Hepatocyte (in vitro differentiated cells): ENCODE measurements around the gene CALY. TPM values are rescaled to one million over a fixed set of nuclear protein-coding genes. Genes with fewer than 3 reads are reported as not detected.

Experiments
- DNase-seq: peaks from one replicate; pipeline ENCODE4 v3.0.0-alpha.2; 2016; ENCODE audit warnings: low spot score
- H2AFZ ChIP-seq: fragments of 200-600 bp; sonication (generic); 2 replicates; pipeline ENCODE4 v1.6.0; 2016; ENCODE audit warnings: antibody characterized with exemption, mild to moderate bottlenecking
- H3K27ac ChIP-seq: fragments of 200-600 bp; sonication (generic); 2 replicates; pipeline ENCODE4 v1.5.1; 2016; ENCODE audit warnings: mild to moderate bottlenecking
- H3K27me3 ChIP-seq: fragments of 200-600 bp; sonication (generic); 2 replicates; pipeline ENCODE4 v1.6.1; 2016
- H3K36me3 ChIP-seq: fragments of 200-600 bp; sonication (generic); replicated peaks from 2 replicates; pipeline ENCODE4 v1.5.1; 2016; ENCODE audit warnings: low read depth; ENCODE audit not compliant: insufficient read depth
- H3K4me1 ChIP-seq: fragments of 200-600 bp; sonication (generic); 2 replicates; pipeline ENCODE4 v1.5.1; 2016; ENCODE audit warnings: mild to moderate bottlenecking, moderate library complexity; ENCODE audit not compliant: insufficient read depth
- H3K4me2 ChIP-seq: fragments of 200-600 bp; sonication (generic); 2 replicates; pipeline ENCODE4 v1.6.0; 2016
- H3K4me3 ChIP-seq: fragments of 200-600 bp; sonication (generic); 2 replicates; pipeline ENCODE4 v1.5.1; 2016; ENCODE audit warnings: mild to moderate bottlenecking
- H3K79me2 ChIP-seq: fragments of 200-600 bp; sonication (generic); 2 replicates; pipeline ENCODE4 v1.6.0; 2017; ENCODE audit warnings: mild to moderate bottlenecking
- H3K9me2 ChIP-seq: fragments of 200-600 bp; sonication (generic); replicated peaks from 2 replicates; pipeline ENCODE4 v1.6.0; 2017; ENCODE audit warnings: mild to moderate bottlenecking; ENCODE audit not compliant: insufficient read depth
- H3K9me3 ChIP-seq: fragments of 200-600 bp; sonication (generic); 2 replicates; pipeline ENCODE4 v1.5.1; 2016; ENCODE audit warnings: low read depth, mild to moderate bottlenecking
- H4K20me1 ChIP-seq: fragments of 200-600 bp; sonication (generic); 2 replicates; pipeline ENCODE4 v1.6.0; 2016; ENCODE audit warnings: mild to moderate bottlenecking; ENCODE audit not compliant: insufficient read depth, poor library complexity, severe bottlenecking
- EZH2 ChIP-seq: fragments of 200-600 bp; sonication (generic); IDR thresholded peaks from 2 replicates; pipeline ENCODE4 v1.6.1; 2016; ENCODE audit warnings: antibody characterized with exemption, mild to moderate bottlenecking, borderline replicate concordance
- EZH2phosphoT487 ChIP-seq: fragments of 200-600 bp; sonication (generic); IDR thresholded peaks from one replicate; pipeline ENCODE4 v1.6.1; 2018; ENCODE audit warnings: antibody characterized with exemption, mild to moderate bottlenecking, low read depth, moderate library complexity; ENCODE audit not compliant: unreplicated experiment, severe bottlenecking
- WGBS: methylation state at CpG from one replicate; pipeline ENCODE4 v1.1.6; 2016; ENCODE audit warnings: low lambda C conversion rate; ENCODE audit errors: missing lambda C conversion rate; 5-methylcytosine and 5-hydroxymethylcytosine counted together
- polyA plus RNA-seq: library from polyadenylated mRNA; unstranded; fragments of >200 nt; fragmentation: Nextera tagmentation; extraction: Ambion mirVana; gene quantifications from 2 replicates; pipeline ENCODE4 v1.2.1, GENCODE V29; 2016
- total RNA-seq: library from RNA; depleted of rRNA; stranded (reverse); fragments of >200 nt; gene quantifications from 2 replicates; pipeline ENCODE4 v1.2.3, GENCODE V29; 2014
- TF ChIP-seq, protein P1 (sequence below): fragments of 200-600 bp; sonication (generic); IDR thresholded peaks from 2 replicates; pipeline ENCODE4 v1.5.1; 2016; ENCODE audit warnings: antibody characterized with exemption, mild to moderate bottlenecking; ENCODE audit not compliant: poor library complexity

CALY gene
- total and polyA plus RNA-seq, 2 experiments from 2014 or later = 2.3 to 3.7 TPM

DNA sequence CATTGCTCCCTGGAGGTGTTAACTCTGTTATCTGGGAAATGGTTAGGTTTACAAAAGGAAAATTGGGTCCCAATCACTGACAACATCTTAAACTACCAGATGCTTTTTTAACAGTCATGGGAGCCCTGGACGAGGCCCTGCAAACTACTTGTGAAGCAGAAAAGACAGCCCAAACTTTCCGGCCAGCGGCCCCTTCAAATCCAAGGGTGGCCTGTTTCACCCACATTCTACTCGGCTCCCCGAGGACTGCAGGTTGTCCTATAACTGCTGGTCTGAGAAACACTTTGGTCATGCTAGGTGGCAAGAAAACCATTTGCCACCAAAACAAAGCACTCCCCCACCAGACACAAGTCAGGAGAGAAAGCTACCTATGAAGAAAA lies 30.6 kb downstream of the CALY start:
- Histone ChIP-seq H3K4me3 (no peak overlapping the region), H3K4me1 (peaks cover 7% of the 10 kb centered on the region), H3K4me2 (no peak overlapping the region), H3K9me3 (no peaks in the 10 kb centered on the region), H3K79me2 (peaks cover 64% of the 10 kb centered on the region), H4K20me1 (peaks cover 52% of the 10 kb centered on the region), H3K36me3 (no peaks in the 10 kb centered on the region), H3K27ac (no peak overlapping the region), H3K9me2 (no peaks in the 10 kb centered on the region), H2AFZ (no peak overlapping the region), H3K27me3 (no peaks in the 10 kb centered on the region)
- TF ChIP-seq EZH2phosphoT487 (no peak), EZH2 (no peak)
- TF ChIP-seq, protein P1, sequence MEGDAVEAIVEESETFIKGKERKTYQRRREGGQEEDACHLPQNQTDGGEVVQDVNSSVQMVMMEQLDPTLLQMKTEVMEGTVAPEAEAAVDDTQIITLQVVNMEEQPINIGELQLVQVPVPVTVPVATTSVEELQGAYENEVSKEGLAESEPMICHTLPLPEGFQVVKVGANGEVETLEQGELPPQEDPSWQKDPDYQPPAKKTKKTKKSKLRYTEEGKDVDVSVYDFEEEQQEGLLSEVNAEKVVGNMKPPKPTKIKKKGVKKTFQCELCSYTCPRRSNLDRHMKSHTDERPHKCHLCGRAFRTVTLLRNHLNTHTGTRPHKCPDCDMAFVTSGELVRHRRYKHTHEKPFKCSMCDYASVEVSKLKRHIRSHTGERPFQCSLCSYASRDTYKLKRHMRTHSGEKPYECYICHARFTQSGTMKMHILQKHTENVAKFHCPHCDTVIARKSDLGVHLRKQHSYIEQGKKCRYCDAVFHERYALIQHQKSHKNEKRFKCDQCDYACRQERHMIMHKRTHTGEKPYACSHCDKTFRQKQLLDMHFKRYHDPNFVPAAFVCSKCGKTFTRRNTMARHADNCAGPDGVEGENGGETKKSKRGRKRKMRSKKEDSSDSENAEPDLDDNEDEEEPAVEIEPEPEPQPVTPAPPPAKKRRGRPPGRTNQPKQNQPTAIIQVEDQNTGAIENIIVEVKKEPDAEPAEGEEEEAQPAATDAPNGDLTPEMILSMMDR = no peak
- 97% methylated on average over 5 of the region's 5 CpGs for WGBS
- DNase-seq = no peak

DNA sequence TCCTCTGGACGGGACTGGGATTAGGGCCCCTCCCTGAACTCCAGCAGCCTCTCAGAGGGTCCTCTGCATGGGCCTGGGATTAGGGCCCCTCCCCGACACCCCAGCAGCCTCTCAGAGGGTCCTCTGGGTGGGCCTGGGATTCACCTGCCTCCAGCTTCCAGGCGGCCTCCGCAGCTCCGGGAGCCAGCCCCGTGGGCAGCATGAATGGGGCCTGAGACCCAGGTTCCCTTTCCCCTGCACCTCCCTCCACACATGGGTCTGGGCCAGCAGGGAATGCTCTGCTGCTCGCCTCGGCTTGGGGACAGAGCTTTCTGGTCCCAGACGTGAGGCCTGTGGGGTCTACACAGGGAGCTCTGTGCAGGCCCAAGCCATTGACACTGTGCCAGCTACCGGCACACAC lies 33.5 kb downstream of the CALY start:
- Histone ChIP-seq H3K79me2 (peaks cover 60% of the 10 kb centered on the region), H3K4me1 (peaks cover 7% of the 10 kb centered on the region), H3K27ac (no peak overlapping the region), H3K4me3 (no peak overlapping the region), H3K9me3 (no peaks in the 10 kb centered on the region), H3K36me3 (no peaks in the 10 kb centered on the region), H3K9me2 (no peaks in the 10 kb centered on the region), H3K27me3 (no peaks in the 10 kb centered on the region), H3K4me2 (no peak overlapping the region), H4K20me1 (peaks cover 49% of the 10 kb centered on the region), H2AFZ (no peak overlapping the region)
- WGBS = over 99% methylated on average over 10 of the region's 10 CpGs
- no peak for DNase-seq
- no peak for TF ChIP-seq EZH2phosphoT487
- no peak for TF ChIP-seq EZH2
- TF ChIP-seq, protein P1 = no peak

- Histone ChIP-seq H3K27ac (no peak overlapping the region), H3K9me3 (no peaks in the 10 kb centered on the region), H3K4me1 (peaks cover 4% of the 10 kb centered on the region), H3K27me3 (no peaks in the 10 kb centered on the region), H2AFZ (no peak overlapping the region), H3K36me3 (no peaks in the 10 kb centered on the region), H3K4me3 (no peak overlapping the region), H3K4me2 (no peak overlapping the region), H4K20me1 (peaks cover 45% of the 10 kb centered on the region), H3K9me2 (no peaks in the 10 kb centered on the region), H3K79me2 (peaks cover 52% of the 10 kb centered on the region)
- DNase-seq = no peak
- no peak for TF ChIP-seq EZH2phosphoT487
- TF ChIP-seq, protein P1 = no peak
- TF ChIP-seq EZH2 = no peak
- WGBS = over 99% methylated on average over 14 of the region's 14 CpGs
These were observed 34.5 kb downstream of the CALY start for GRCh38 chr10:133302230-133302629.

DNA sequence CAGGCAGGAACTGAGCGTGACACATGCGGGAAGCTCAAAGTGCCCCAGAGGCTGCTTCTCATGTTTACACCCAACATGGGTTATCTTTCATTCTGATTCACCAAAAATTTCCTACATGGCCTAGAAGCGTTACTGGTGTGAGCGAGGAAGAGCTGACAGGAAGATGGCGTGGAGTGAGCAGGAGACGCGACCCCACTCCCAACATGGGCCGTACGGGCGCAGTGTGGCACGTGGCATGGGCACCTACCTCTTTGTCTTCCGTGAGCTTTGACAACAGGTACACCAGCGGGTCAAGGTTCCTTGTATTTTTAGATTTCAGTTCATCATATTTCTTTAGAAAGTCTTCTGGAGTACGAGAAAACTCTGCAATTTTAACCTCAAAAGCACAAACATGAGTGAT lies 37.0 kb downstream of the CALY start:
- 98% methylated on average over 14 of the region's 14 CpGs for WGBS
- Histone ChIP-seq H3K27ac (no peak overlapping the region), H2AFZ (no peak overlapping the region), H4K20me1 (peaks cover 22% of the 10 kb centered on the region), H3K27me3 (no peaks in the 10 kb centered on the region), H3K4me3 (no peak overlapping the region), H3K4me2 (no peak overlapping the region), H3K4me1 (no peaks in the 10 kb centered on the region), H3K36me3 (no peaks in the 10 kb centered on the region), H3K9me2 (no peaks in the 10 kb centered on the region), H3K79me2 (peaks cover 27% of the 10 kb centered on the region), H3K9me3 (no peaks in the 10 kb centered on the region)
- DNase-seq = no peak
- no peak for TF ChIP-seq EZH2phosphoT487
- TF ChIP-seq, protein P1 = no peak
- no peak for TF ChIP-seq EZH2
